ENCODE data around the gene ZNF140. TPM values are rescaled to one million over a fixed set of nuclear protein-coding genes. Genes with fewer than 3 reads are reported as not detected.

The ZNF140 gene
- total RNA-seq = 10 to 100 TPM; 11.7 to 16.5 (median 14.1) TPM

DNA sequence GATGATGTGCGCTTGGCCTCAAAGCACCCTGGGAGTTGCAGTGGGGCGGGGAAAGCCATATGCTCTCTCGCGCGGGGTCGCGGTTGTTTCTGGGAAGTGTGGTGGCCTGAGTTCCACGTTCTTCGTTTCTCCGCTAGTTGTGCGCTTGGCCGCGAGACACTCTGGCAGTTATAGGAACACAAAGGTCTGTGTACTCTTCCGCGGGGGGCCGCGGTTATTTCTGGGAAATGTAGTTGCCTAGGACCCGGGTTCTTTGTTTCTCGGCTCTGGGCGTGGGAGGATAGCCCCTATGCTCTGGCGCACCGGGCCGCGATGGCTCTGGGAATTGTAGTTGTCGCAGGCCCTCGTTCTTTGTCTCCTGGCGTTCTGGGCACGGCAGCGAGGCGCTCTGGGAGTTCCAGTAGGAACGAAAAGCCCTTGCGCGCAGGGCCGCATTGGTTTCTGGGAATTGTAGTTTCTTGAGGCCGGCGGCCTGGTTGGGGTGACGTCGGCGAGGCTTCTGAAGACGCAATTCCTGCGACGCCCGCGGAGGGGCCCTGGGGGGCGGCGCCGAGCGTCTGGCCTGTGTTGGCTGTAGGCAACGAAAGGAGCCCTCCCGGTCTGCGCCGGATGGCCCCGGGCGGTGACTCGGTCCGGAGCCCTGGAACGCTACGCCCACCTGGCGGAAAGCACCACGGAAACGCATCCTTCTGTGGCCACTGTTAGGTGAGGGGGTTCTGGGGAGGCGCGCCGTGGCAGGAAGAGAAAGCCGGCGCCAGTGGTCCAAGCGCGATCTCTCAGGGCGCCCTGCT is at the start of gene ZNF140:
Gene ZNF140, plus strand, starts transcription at position 556 of the 791 bp plus-strand sequence. CDS start 398 bp downstream, outside the sequence.
- peak; percentile 89 to 93 for DNase-seq (ENCODE audit: low spot score in 2 of 2)
- Histone ChIP-seq H3K27ac (peak within 1 kb of the TSS; percentile 96 to 99 (median 97)), H3K9me3 (peaks cover 0 to 83% (median 36%) of the 10 kb centered on the region in 4 donors), H3K27me3 (no peaks in the 10 kb centered on the region), H3K4me1 (peaks cover 0 to 13% (median 5%) of the 10 kb centered on the region in 4 donors), H3K36me3 (peaks cover 9 to 41% (median 22%) of the 10 kb centered on the region in 3 donors), H3K4me3 (peak within 1 kb of the TSS; percentile 64 to 91 (median 85))
- TF ChIP-seq, protein P1, sequence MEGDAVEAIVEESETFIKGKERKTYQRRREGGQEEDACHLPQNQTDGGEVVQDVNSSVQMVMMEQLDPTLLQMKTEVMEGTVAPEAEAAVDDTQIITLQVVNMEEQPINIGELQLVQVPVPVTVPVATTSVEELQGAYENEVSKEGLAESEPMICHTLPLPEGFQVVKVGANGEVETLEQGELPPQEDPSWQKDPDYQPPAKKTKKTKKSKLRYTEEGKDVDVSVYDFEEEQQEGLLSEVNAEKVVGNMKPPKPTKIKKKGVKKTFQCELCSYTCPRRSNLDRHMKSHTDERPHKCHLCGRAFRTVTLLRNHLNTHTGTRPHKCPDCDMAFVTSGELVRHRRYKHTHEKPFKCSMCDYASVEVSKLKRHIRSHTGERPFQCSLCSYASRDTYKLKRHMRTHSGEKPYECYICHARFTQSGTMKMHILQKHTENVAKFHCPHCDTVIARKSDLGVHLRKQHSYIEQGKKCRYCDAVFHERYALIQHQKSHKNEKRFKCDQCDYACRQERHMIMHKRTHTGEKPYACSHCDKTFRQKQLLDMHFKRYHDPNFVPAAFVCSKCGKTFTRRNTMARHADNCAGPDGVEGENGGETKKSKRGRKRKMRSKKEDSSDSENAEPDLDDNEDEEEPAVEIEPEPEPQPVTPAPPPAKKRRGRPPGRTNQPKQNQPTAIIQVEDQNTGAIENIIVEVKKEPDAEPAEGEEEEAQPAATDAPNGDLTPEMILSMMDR (IDR thresholded peaks at IDR 0.05) = peak in 3 of 5 experiments; percentile 27 to 72 (median 65)
- peak; percentile 56 to 71 for TF ChIP-seq EP300 (IDR thresholded peaks at IDR 0.05)
- peak in 1 of 2 donors; percentile 65 for TF ChIP-seq POLR2A (IDR thresholded peaks at IDR 0.05)
- WGBS, 2 donors = 0% methylated on average over 53 to 55 of the region's 69 CpGs

- H3K9me3 ChIP-seq = peaks cover 0 to 79% (median 25%) of the 10 kb centered on the region in 4 donors
- H3K4me3 ChIP-seq = peak within 1 kb of the TSS; percentile 68 to 95 (median 76)
- peak within 1 kb of the TSS; percentile 87 to 99 (median 94) for H3K27ac ChIP-seq
- WGBS, 2 donors = 0 to 1% methylated on average over 34 to 58 of the region's 103 CpGs
- no peaks in the 10 kb centered on the region for H3K27me3 ChIP-seq
- peak; percentile 88 to 89 for DNase-seq (ENCODE audit: low spot score in 2 of 2)
- peaks cover 0 to 10% (median 3%) of the 10 kb centered on the region in 4 donors for H3K4me1 ChIP-seq
- H3K36me3 ChIP-seq = peaks cover 0 to 36% (median 11%) of the 10 kb centered on the region in 3 donors
- peak; percentile 35 to 71 for TF ChIP-seq POLR2A (IDR thresholded peaks at IDR 0.05)
- TF ChIP-seq, protein P1 (IDR thresholded peaks at IDR 0.05) = peak in 2 of 5 experiments; percentile 13 to 30
- TF ChIP-seq EP300 (IDR thresholded peaks at IDR 0.05) = peak; percentile 77 to 85
Measured at GRCh38 chr12:133037207-133038005, 43.3 kb upstream of the ZNF140 start, which contains the start of gene ZNF84. Gene ZNF84, plus strand, starts transcription at chr12:133037509. Its CDS starts 3,959 bp downstream, at chr12:133041468.

- 54 to 55% methylated on average over 4 of the region's 4 CpGs for WGBS, 2 donors
- H3K9me3 ChIP-seq = peaks cover 7 to 79% (median 30%) of the 10 kb centered on the region in 4 donors
- H3K4me1 ChIP-seq = peaks cover 0 to 10% (median 3%) of the 10 kb centered on the region in 4 donors
- DNase-seq (ENCODE audit: low spot score in 2 of 2) = no peak
- H3K4me3 ChIP-seq = peak overlapping the region; percentile 68 to 95 (median 76)
- TF ChIP-seq POLR2A (IDR thresholded peaks at IDR 0.05) = no peak
- TF ChIP-seq, protein P1 (IDR thresholded peaks at IDR 0.05) = no peak
- TF ChIP-seq EP300 (IDR thresholded peaks at IDR 0.05) = no peak
- peak overlapping the region in 3 of 4 donors; percentile 93 to 99 (median 94) for H3K27ac ChIP-seq
- no peaks in the 10 kb centered on the region for H3K27me3 ChIP-seq
- H3K36me3 ChIP-seq = peaks cover 0 to 44% (median 19%) of the 10 kb centered on the region in 3 donors
Measured at GRCh38 chr12:133038118-133038709, 42.5 kb upstream of the ZNF140 start.

GRCh38 chr12:133046698-133047097 is 34.0 kb upstream of the ZNF140 start:
- H3K27ac ChIP-seq = no peak overlapping the region
- peaks cover 22 to 99% (median 80%) of the 10 kb centered on the region in 3 donors for H3K36me3 ChIP-seq
- WGBS, 2 donors = 97% methylated on average over 3 of the region's 3 CpGs
- no peak for DNase-seq (ENCODE audit: low spot score in 2 of 2)
- H3K4me3 ChIP-seq = no peak overlapping the region
- no peak for TF ChIP-seq POLR2A (IDR thresholded peaks at IDR 0.05)
- TF ChIP-seq EP300 (IDR thresholded peaks at IDR 0.05) = no peak
- TF ChIP-seq, protein P1 (IDR thresholded peaks at IDR 0.05) = no peak
- H3K27me3 ChIP-seq = no peaks in the 10 kb centered on the region
- H3K4me1 ChIP-seq = no peaks in the 10 kb centered on the region
- peaks cover 11 to 100% (median 84%) of the 10 kb centered on the region in 4 donors for H3K9me3 ChIP-seq
